GM21737 (cell line): ENCODE data around the gene CNIH1.
"Not testable (repeated sequence)": the region's sequence is repeated elsewhere in the genome, so short reads cannot be mapped to it uniquely, and the experiment has no call there.

Source experiments
- ATAC-seq: cut with Tn5 transposase; IDR thresholded peaks from one replicate; pipeline ENCODE4 v1.9.1; 2021; ENCODE audit warnings: mild to moderate bottlenecking, moderate library complexity; ENCODE audit not compliant: unreplicated experiment

CNIH1 gene

DNA sequence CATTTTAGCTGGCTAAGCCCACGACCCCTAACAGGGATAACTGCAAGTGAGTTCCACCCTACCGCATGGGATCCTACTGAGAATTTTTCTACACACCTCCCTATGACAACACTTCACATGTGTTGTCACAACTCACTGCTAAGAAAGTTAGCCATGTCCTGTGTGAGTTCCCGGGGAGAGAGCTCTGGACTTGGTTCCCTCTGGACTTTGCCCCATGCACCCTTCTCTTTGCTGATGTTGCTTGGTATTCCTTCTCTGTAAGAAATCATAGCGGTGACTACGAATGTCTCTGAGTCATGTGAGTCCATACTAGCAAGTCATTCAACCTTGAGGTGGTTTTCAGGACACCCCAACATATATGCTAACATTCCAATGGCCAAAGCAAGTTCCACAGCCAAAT lies 53.8 kb downstream of the CNIH1 start:
- no peak for ATAC-seq

GRCh38 chr14:54385556-54385955 lies 55.6 kb downstream of the CNIH1 start:
- ATAC-seq: no peak

DNA sequence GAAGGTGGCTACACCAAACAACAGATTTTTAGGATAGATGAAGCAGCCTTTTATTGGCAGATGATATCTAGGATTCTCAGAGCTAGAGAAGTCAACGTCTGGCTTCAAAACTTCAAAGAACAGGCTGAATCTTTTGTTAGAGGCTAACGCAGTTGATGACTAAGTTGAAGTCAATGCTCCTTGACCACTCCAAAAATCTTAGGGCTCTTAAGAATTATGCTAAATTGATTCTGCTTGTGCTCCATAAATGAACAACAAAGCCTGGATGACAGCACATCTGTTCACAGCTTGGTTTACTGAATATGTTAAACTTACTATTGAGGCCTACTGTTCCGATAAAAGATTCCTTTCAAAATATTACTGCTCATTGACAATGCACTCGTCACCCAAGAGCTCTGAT lies 57.3 kb downstream of the CNIH1 start:
- no peak for ATAC-seq

GRCh38 chr14:54381821-54382220 lies 59.4 kb downstream of the CNIH1 start:
- no peak for ATAC-seq

GRCh38 chr14:54380558-54380957 lies 60.6 kb downstream of the CNIH1 start:
- ATAC-seq: not testable (repeated sequence)

- ATAC-seq: not testable (repeated sequence)
These were observed 62.3 kb downstream of the CNIH1 start for GRCh38 chr14:54378893-54379292.

- ATAC-seq: no peak
These were observed 63.7 kb downstream of the CNIH1 start for GRCh38 chr14:54377501-54377900.

- no peak for ATAC-seq
These were observed 66.9 kb downstream of the CNIH1 start for GRCh38 chr14:54374117-54374884.
